GM12873 (cell line): ENCODE results near the gene IGFN1.

Experiments used
- CTCF ChIP-seq: IDR thresholded peaks from 2 replicates; pipeline ENCODE4 v1.5.1; 2012; ENCODE audit warnings: low read depth, mild to moderate bottlenecking, moderate library complexity, low read length, control low read depth; ENCODE audit not compliant: insufficient read depth; ENCODE audit errors: missing control alignments

Gene IGFN1

GRCh38 chr1:201181323-201181722 is 9.3 kb upstream of the IGFN1 start:
- no peak for TF ChIP-seq CTCF

GRCh38 chr1:201181726-201182125 is 8.9 kb upstream of the IGFN1 start:
- TF ChIP-seq CTCF, result no peak

DNA sequence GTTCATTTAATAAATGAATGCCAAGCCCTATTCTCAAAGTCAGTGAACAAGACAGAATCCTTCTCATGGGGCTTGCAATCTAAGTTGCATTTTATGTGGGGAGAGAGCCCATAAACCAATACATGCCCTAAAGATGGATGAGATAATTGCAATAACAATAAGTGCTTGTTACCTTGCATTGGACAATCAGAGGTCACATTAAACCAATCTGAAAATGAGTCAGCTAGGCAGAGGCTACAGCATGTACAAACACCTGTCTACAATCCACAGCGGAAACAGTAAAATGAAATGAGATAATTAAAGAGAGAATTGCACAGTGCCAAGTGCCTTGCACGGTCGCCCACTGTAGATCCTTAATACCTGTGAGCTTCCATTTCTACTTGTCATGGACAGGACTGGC is 7.4 kb upstream of the IGFN1 start:
- TF ChIP-seq CTCF, result no peak

DNA sequence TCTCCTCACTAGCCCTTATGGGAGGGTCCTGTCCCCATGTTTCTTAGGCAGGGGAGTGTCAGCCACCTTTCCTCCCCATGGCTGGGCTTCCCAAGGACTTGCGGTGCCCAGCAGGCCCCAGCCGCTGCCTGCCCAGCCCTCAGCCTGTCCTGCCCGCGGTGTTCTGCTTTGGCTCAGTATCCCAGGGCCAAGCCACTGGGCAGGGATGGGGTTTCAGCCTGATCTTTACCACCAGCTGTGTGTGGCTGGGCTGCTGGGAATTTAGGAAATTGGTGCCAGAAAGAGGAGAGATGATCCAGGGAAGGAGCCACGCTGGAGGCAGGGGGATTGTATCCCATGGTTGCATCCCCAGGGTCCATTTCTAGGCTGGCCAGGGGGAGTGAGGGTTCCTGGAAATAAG is 6.9 kb upstream of the IGFN1 start:
- TF ChIP-seq CTCF, result no peak

DNA sequence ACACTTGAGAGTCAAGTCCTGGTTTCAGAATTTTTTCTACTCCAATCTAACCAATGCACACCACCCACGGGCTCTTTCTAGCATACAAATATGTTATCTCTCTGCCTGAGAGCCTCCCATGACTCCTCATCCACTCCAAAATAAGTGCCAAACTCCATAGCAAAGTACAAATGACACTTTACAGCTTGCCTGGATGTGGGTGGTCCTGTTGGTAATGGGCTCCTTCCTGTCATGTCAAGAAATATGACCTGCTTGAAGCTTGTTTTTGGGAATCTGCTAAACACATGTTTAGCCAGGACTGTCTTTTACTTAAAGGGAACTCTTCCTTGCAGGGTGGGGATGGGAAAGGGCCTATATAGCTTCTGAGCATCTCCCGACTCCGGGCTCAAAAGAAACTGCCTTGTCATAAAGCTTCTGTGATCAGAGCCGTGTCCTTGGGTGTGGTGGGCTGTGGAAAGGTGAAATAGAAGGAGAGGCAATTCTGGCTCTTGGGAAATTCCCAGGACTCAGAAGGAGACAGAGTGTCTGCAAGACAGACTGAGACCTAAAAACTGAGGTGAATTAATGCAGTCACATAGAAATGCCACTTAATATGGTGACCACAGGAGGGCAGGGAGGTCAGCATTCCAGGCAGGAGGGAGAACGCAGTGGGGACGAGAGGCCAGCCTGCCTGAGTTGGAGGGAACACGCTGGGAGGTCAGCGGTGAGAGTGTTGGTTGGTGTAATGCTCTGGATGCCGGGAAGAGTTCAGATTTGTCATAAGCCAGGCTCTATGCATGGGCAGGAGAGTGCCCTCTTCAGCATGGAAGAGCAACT is 6.1 kb upstream of the IGFN1 start:
- peak; percentile 58 for TF ChIP-seq CTCF

DNA sequence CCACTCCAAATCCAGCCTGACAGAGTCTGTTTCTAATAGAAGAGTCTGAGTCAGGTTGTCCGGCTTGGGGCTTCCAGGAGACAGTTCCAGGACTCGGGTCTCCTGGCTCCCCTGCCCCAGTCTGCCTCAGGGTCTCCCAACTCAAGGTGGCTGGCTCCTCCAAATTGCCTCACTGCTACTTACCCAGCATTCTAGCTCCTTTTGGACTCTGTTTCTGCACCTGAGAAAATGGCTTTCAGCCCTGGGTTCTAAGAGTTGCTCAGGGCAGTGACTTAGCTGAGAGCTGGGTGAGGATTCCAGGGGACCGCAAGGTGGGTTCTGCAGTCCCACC is 5.5 kb upstream of the IGFN1 start:
- no peak for TF ChIP-seq CTCF

DNA sequence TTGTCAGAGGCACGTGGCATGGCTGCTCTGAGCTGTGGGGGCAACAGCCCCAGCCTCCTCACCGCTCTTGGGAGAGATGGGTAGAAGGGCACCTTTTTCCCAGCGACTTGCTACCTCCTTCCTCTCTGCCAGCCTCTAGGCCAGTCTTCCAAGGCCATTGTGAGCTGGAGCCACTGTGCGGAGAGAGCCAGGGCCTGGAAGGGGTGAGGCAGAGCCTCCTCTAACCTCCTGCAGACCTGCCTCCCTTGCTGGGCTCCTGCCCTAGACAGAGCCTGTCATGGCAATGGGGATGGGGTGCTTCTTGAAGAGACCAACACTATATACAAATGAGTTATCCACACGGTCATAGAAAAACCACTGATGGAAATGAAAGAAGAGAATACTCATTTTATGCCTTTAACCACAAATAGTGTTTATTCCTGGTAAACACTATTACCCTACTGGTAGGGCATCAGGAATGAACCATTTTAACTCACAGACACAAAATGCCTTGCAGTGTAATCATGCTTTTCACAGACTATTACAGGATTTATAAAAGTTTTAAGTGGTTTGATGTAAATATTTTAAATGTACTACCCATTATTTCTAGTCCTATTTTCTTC is 5.0 kb upstream of the IGFN1 start:
- TF ChIP-seq CTCF, result no peak
